SIG-M5 treated with dmso at 0.1 percent for 504 hours (cell line): ENCODE measurements around the gene MAPK1.
"Not testable (repeated sequence)": the region's sequence is repeated elsewhere in the genome, so short reads cannot be mapped to it uniquely, and the experiment has no call there.

Experiments
- DNase-seq: peaks from one replicate; lab custom pipeline; 2025; ENCODE audit not compliant: unreplicated experiment; lab: John Stamatoyannopoulos, UW

The MAPK1 gene

DNA sequence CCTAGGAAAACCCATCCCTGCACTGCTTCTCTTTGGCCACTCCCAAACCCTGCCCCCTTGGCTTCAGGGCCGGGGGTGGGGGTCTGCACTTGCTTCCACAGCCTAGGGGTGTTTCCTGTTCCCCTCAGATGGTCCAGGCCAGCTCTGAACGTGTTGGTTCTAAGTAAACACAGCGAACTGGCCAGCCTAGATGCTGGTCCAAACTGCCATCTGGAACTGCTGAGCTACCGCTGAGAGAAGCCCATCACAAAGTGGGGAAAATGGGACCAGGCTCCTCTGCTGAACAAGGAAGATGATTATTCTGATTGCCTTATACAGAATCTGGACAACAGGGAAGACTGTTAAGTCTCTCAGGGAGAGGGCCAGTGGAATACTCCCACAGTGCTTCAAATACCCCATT lies 108.4 kb downstream of the MAPK1 start:
- DNase-seq = no peak

DNA sequence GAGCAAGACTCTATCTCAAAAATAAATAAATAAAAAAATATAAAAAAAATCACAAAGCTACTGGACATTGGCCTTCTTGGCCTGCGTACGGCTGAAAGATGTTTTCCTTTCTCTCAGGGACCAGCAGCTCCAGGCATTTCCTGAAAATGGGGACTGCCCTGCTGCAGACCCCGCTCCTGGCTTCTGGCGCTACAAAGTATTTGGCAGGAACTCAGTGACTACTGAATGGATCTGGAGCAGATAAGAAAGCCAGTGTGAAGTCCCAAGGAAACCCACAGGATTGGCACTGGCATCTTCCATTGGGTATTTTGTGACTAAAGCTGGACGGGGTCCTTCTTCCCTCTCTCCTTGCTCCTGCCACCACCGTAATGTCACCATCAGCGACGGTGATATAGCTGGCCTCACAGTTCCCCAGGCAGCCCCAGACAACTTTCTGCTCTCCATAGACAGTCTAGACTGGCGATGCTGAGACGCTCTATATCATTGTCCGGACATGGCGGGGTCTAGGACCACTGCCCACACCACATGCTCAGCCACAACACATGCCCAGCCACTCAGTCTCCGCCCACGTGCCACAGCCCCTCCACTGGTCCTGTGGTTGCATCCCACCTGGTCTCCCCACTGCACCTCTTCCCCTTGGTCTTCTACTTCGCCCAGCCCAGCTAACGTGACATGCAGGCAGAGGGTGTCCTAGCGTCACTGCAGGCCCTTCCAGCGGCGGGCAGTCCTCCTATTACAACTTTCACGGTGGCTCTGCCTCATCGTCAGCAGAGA lies 109.2 kb downstream of the MAPK1 start:
- DNase-seq = no peak

DNA sequence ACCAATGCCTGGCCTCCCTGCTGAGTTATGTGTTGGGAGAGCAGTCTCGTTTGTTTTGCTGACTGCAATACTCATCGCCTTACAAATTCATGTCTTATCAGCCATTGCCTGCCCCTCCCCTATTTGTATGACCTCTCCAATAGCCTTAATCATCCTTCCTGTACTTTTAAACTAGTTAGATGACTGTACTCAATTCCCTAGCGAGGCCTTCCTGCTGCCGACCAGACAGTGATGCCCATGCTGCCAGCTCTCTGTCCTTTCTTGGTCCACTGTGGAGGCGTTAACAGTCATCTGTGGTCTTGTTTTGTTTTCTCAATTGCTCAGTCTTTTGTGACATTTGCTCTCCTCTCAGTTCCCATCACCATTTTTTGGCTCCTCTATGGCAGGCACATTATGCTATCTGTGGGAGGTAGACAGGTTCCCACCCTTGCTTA lies 111.6 kb downstream of the MAPK1 start:
- DNase-seq = no peak

DNA sequence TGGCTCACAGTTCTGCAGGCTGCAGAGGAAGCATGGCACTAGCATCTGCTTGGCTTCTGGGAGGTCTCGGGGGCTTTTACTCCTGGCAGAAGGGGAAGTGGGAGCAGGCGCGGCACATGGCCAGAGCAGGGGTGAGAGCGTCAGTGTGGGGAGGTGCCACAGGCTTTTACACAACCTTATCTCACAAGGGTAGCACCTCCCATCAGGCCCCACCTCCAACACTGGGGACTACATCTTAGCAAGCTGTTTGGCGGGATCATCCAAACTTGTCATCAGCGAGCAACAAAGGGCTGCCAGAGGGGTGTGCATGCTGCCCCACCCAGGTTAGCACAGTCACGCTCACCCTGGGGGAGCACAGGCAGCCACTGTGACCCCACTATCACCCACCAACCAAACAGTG lies 112.9 kb downstream of the MAPK1 start:
- peak; percentile 87 for DNase-seq

DNA sequence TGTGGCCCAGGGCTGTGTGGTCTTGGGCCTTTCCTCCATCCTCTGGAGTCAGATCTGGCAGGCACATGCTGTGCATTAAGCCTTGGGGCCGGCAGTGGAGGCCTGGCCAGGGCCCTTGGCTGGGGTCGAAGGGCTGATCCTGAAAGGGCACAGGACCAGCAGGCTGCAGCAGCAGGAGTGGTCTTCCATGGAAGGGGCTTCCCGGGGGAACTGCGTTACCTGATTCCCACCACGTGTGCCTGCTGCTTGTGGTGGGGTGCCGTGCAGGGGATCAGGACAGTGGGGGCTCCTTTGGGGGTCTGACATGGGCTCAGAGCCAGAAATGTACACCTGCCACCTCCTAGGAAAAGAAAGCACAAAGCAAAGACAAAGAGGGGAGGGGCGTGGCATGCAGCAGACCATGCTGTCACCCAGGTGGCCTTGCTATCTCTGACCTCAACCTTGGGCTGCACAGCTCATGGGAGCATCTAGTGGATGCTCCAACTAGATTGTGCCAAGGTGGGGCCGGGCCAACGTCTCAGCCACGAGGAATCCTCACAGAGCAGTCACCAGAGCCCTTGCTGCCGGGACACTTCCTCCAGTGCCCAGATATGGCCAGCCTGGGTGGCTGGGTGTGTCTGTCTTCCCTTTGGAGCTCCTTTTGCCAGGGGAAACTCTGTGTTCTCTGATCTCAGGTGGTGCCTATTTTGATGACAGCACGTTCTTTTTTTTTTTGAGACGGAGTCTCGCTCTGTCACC lies 113.9 kb downstream of the MAPK1 start:
- DNase-seq = no peak

DNA sequence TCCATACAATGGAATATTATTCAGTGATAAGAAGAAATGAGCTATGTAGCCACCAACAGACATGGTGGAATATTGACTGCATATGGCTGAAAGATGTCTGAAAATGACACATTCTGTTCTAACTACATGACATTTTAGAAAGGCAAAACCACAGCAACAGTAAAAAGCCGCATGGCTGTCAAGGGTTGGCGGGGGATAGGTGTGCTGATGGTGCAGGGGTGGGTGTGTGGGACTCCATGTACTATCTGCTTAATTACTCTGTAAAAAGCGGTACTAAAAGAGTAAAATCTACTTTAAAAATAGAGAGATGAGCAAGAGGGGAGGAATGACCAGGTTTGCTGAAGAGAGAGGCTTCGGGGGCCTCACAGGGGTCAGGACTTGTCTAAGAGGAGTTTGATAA lies 115.2 kb downstream of the MAPK1 start:
- DNase-seq = no peak

DNA sequence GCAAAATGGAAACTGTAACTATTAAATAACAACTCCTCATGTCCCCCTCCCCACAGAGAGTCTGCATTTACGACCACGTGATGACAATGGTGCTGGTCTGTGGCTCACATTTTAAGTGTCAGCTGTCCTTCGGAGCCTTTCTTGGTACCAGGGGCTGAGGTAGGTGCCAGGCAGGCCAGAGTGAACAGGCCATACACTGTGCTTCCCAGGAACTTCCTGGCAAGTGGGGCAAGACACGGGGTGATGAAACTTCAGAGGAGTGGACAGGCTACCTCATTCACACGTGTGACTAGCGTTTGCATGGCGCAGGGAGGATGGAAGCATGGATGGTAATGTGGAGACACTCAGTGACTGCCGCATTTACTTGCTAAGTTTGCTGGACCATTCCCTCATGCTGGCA lies 121.5 kb downstream of the MAPK1 start:
- DNase-seq = no peak

DNA sequence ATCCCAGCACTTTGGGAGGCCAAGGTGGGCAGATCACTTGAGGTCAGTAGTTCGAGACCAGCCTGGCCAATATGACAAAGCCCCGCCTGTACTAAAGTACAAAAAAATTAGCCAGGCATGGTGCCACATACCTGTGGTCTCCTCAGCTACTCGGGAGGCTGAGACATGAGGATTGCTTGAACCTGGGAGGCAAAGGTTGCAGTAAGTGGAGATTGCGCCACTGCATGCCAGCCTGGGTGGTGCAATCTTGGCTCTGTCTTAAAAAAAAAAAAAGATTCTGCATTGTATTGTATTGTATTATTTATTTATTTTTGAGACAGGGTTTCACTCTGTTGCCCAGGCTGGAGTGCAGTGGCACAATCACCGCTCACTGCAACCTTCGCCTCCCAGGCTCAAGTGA lies 122.5 kb downstream of the MAPK1 start:
- not testable (repeated sequence) for DNase-seq

DNA sequence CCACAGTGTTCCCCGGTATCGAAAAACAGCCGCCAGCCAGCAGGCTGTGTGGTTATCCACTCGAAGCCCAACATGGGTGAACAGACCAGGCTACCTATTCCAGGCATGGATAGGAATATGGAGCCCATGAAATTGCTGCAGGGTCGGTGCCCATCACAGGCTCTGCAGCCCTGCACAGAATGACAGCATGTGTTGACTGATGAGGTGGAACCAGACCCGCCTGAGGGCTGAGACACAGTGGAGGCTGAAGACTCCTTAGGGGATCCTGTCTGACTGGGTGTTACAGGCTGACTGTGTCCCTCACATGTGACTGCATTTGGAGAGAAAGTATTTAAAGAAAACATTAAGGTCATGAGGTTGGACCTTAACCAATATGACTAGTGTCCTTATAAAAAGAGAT lies 125.7 kb downstream of the MAPK1 start:
- DNase-seq = no peak

DNA sequence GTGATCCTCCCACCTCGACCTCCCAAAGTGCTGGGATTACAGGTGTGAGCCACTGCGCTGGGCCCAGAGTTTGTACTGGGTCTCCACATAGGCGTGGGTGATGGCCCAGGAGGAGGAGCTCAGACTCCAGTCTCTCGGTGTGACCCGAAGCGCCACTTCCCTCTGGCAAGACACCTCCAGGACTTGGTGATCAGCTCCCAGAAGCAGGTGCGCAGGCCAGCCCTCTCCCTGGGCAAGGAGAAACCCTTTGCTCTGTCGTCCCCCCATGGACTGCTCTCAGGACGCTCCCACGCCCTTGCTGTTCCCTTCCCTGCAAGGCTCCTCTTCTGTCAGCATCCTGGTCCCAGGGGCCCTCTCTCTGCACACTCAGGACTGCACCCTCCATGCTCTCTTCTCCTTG lies 126.4 kb downstream of the MAPK1 start:
- no peak for DNase-seq

DNA sequence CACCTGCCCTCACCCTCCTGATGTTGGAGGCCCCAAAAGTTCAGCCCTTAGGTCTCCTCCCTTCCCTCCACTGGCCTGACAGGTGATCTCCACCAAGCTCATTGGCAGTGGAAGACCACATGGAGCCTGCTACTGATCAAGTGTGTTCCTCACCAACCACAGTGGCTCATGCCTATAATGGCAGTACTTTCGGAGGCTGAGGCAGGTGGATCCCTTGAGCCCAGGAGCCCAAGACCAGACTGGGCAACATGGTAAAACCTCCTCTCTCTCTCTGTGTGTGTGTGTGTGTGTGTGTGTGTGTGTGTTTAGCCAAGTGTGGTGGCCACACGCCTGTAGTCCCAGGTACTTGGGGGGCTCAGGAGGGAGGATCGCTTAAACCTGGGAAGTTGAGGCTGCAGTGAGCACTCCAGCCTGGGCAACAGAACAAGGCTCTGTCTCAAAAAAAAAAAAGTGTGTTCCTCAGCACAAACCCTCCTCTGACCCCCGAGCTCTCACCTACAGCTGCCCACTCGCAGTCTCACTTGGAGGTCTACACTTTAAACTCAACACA lies 127.5 kb downstream of the MAPK1 start:
- no peak for DNase-seq

DNA sequence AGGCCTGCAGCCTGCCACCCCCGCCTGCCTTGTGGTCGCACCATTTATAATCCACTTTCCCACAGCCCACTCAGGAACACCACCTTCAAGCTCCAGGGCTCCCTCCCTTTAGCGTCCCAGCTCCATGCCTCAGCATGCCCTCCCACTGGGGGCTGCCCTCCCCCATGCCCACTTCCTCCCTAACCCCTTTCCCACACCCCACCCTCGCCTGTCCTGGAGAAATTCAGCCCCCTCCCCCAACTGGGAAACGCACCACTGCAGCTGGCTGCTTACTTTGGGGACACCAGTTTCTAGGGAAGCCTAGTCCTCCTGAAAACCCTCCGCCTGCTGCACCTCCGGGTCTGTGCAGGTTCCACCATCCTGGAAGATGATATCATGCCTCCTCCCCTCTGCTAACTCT lies 128.5 kb downstream of the MAPK1 start:
- no peak for DNase-seq

DNA sequence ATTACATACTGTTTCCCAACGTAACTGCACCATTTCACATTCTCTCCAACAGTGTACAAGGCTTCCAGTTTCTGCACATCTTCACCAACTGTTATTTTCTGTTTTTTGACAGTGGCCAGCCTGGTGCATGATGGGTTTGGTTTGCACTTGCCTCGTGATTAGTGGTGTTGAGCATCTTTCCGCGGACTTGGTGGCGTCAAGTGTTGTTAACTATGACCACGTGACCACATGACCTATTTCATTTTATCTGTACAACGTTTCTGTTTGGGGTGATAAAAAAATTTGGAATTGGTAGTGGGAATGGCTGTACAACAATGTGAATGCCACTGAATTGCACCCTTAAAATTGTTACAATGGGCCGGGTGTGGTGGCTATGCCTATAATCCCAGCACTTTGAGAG lies 129.4 kb downstream of the MAPK1 start:
- no peak for DNase-seq

DNA sequence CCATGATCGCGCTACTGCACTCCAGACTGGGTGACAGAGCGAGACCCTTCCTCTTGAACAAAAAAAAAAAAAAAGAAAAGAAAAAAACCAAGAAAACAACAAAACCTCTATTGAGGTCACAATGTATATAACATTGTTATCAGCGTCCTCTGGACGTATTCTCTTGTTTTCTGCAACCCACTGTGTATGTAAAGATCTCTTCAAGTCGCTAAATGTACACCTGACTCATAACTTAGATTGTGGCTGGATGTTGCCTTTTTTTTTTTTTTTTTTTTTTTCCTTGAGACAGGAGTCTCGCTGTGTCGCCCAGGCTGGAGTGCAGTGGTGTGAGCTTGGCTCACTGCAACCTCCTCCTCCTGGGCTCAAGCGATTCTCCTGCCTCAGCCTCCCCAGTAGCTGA lies 130.5 kb downstream of the MAPK1 start:
- no peak for DNase-seq

DNA sequence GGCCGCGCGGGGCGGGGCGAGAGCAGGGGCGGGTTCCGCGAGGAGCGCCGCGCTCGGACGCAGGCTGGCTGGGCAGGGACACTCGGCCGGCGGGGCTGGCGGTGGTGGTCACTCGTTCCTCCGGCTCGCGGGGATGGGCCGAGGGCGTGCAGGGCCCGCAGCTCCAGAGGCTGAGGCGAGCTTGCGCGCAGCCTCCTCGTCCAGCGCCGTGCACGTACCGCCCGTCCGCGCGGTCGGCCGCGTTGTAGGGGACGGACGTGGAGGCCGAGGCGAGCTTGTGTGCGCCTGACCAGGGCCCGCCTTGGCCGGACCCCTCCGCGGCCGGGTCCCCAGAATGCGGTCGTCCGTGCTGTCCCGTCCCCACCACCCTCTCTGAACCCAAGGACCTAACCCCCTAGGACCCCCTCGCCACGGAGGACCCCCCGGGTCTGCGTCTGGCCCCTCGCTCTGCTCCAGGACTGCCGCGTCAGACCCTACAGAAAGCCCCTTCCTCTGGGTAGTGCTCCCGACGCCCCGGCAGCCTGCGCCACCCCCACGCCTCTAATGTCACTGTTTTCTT lies 131.3 kb downstream of the MAPK1 start:
- DNase-seq = no peak

DNA sequence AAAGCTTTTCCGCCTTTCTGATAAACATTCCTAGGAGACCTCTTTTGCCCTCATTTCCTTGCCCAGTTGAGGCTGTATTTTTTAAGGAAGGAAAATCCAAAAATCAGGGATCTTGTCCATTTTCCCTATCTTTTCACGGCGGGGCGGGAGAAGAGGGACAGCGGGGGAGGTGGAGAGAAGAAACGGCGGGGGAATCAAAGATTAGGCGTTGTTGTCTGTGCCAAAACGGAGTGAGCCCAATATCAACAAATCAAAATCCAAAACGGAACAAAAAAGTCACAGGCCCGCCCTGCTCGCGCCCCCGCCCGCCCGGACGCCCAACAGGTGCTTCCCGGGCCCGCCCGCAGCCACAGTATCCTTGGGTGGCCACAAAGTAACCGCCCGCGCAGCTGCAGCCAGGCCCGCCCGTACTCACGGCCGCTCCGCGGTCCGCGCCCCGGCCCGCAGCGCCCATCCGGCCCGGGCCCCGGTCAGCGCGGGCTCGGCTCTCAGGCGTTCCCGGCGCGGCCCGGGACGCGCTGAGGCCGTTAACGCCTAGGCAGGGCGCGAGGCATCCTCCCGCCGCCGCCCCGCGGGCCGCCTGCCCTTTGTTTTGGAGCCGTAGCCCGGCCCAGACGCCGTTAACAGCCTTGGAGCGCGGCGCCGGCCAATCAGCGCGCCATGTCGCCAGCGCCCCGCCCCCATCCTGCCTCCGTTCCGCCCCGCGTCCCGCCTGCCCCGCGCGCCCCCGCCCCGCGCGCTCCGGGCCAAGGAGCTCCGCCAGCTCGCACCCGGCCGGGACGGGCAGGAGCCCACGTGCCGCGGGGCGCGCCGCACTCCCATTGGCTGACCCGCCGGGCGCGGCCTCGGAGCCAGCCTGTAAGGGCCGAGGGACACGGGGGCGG lies 132.0 kb downstream of the MAPK1 start, which contains the start of gene YPEL1:
Gene YPEL1 (minus strand): TSS at position 595 of the 884 bp plus-strand sequence. CDS start 25,050 bp downstream, outside the sequence.
- peak; percentile 81 for DNase-seq

DNA sequence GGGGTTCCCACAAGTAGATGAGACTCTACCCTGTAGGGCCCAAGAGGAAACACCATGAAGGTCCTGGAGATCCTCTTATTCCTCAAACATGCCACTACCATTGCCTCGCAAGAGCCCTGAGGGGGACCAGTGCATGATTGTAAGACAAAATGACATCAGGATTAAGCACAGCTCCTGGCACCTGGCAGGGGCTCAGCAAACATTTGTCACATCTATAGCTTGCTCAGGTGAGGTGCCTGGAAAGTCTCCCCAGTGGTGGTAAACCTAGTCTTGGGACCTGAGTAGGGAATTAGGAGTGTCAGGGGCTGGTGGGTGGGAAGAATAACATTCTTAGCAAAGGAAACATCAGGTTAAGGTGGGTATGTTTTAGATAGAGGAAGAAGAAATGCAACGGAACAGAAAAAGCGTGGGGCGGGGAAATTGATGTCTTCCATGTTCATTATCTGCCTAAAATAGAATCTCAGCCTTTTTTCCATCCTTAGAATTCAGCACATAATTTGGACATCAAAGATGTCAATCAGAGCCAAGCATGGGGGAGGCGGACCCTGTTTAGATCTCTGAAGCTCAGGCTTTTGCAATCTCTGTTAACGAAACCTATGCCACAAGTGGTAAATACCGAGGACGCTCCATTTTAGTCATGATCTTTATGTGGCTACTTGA lies 132.8 kb downstream of the MAPK1 start:
- peak; percentile 46 for DNase-seq

DNA sequence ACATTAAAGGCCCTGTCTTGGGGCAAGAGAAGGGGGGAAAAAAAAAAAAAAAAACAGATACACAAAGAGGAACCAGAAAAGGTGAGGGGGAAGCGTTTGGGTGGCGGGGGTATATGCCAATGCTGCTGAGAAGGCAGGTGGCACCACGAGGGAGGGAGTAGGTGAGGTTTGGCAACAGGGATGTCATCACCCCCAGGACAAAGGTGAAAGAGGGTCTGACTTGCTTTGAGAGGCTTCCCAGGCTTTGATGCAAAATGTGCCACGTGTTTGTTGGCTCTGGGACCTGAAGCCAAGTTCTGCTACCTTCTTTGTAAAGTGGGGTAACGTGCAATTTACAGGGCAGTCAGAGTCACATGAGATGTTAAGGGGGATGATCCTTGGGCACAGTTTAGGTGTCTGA lies 135.9 kb downstream of the MAPK1 start:
- DNase-seq = no peak

DNA sequence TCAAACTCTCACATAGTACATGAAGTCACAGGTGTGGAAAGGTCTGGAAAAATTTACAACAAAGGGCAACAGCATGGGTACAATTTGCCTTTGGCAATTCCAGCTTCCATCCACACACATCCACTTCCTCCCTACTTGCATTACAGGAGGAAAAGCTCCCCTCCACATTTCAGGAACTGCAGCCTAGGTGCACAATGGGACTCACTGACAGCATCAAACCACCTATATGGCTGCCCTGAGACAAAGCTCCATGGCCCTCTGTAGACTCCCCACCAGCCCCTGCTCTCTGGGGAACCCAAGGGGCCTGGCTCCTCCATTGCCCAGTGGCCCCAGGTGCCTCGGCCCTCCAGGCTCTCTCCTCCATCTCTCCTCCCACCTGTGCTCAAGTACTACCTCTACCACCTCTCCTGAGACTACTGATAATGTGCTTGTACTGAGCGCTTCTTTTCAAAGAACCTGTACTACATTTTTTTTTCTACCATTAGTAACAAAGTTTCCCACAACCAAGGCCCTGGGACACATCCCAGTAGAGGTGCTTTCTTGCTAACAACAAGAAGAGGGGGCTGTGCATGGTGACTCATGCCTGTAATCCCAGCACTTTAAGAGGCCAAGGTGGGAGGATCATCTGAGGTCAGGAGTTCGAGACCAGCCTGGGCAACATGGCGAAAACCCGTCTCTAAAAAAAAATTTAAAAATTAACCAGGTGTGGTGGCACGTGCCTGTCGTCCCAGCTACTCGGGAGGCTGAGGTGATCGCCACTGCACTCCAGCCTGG lies 136.7 kb downstream of the MAPK1 start:
- DNase-seq = no peak

DNA sequence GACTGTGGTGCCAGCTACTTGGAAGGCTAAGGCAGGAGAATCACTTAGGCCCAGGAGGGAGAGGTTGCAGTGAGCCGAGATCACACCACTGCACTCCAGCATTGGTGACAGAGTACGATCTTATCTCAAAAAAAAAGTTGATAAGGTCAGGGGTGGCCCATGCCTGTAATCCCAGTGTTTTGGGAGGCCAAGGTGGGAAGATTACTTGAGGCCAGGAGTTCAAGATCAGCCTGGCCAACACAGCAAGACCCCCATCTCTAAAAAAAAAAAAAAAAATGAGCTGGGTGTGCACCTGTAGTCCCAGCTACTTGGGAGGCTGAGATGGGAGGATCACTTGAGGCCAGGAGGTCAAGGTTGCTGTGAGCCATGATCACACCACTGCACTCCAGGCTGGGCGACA lies 138.3 kb downstream of the MAPK1 start:
- DNase-seq = not testable (repeated sequence)
